Small intestine (tissue), 7 donors: ENCODE results near the gene TNFRSF19. TPM values are rescaled to one million over a fixed set of nuclear protein-coding genes. Genes with fewer than 3 reads are reported as not detected.

ENCODE experiments used
- DNase-seq, 2 donors: peaks; one replicate each; pipeline versions ENCODE4 v3.0.0 to v3.0.0-alpha.2; 2013
- FAIRE-seq: peaks from 2 replicates; lab custom pipeline; 2012; peaks lifted over from hg19 to GRCh38; lab: Jason Lieb, UNC
- H3K27ac ChIP-seq, 3 donors: one replicate each; pipeline ENCODE4 v1.5.1; 2013; ENCODE audit warnings: low read length in 2 of 3, mild to moderate bottlenecking in 2 of 3, control low read depth in 1 of 3, inconsistent platforms in 1 of 3, low read depth in 1 of 3, moderate library complexity in 1 of 3
- H3K27me3 ChIP-seq, 3 donors: one replicate each; pipeline ENCODE4 v1.6.1; 2013; ENCODE audit warnings: low read length in 3 of 3, inconsistent platforms in 1 of 3; ENCODE audit not compliant: control insufficient read depth in 3 of 3, insufficient read depth in 3 of 3
- H3K36me3 ChIP-seq, 3 donors: one replicate each; pipeline ENCODE4 v1.6.1; 2013; ENCODE audit warnings: low read length in 3 of 3, inconsistent platforms in 1 of 3, low read depth in 1 of 3, mild to moderate bottlenecking in 1 of 3, moderate library complexity in 1 of 3; ENCODE audit not compliant: control insufficient read depth in 3 of 3, insufficient read depth in 2 of 3
- H3K4me1 ChIP-seq, 3 donors: one replicate each; pipeline ENCODE4 v1.6.1; 2013; ENCODE audit warnings: low read length in 2 of 3, inconsistent platforms in 1 of 3, low read depth in 1 of 3, mild to moderate bottlenecking in 1 of 3, moderate library complexity in 1 of 3; ENCODE audit not compliant: control insufficient read depth in 3 of 3, insufficient read depth in 2 of 3
- H3K4me3 ChIP-seq, 3 donors: one replicate each; pipeline ENCODE4 v1.5.1; 2013; ENCODE audit warnings: low read length in 3 of 3, control low read depth in 1 of 3, inconsistent platforms in 1 of 3, low read depth in 1 of 3, mild to moderate bottlenecking in 1 of 3, moderate library complexity in 1 of 3
- H3K9me3 ChIP-seq, 2 donors: one replicate each; pipeline ENCODE4 v1.6.1; 2013; ENCODE audit warnings: low read depth in 1 of 2, low read length in 1 of 2; ENCODE audit not compliant: control insufficient read depth in 2 of 2, insufficient read depth in 1 of 2
- WGBS, 3 donors: extraction: QIAGEN DNeasy Blood & Tissue Kit; methylation state at CpG; one replicate each; pipeline ENCODE4 v1.1.7; 2013; 5-methylcytosine and 5-hydroxymethylcytosine counted together
- polyA plus RNA-seq, 4 donors: library from polyadenylated mRNA; stranded (reverse) in 3 of 4; unstranded in 1 of 4; fragments of 200-250 nt in 3 of 4; fragments of 120-200 nt in 1 of 4; gene quantifications; one replicate each; pipeline versions ENCODE4 v1.2.1 to v1.2.3, GENCODE V29; 2013
- donor health status: healthy with polysubstance abuse.
- donor health status: control.
- donor health status: control.
- donor health status: Bipolar disorder and iron deficiency.
- donor health status: healthy.

TNFRSF19 gene
- polyA plus RNA-seq, 4 donors: 1.4 to 2.6 TPM; not detected in 2

DNA sequence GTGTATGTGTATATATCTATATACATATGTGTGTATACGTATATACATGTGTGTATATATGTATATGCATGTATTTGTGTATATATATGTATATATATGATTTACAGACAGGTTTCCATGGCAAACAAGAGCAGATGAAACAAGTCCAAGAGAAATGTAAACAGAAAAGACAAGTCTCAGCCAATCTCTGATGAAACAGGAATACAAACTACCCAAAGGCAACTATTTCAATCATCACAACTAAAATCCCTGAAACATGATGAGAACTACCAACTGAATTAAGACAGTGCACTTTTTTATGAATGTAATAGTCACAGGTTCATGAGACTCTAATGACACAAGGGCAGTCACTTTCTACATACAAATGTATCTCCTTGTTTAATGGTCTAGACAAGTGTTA is 140.2 kb downstream of the TNFRSF19 start:
- no peaks in the 10 kb centered on the region for H3K4me1 ChIP-seq
- FAIRE-seq: no peak
- DNase-seq: no peak
- 80 to 95% (median 82%) methylated on average over 1 of the region's 1 CpG for WGBS, 3 donors
- H3K9me3 ChIP-seq: no peaks in the 10 kb centered on the region
- H3K27ac ChIP-seq: no peak overlapping the region
- H3K4me3 ChIP-seq: no peak overlapping the region
- H3K27me3 ChIP-seq: no peaks in the 10 kb centered on the region
- H3K36me3 ChIP-seq: no peaks in the 10 kb centered on the region

- Histone ChIP-seq H3K4me3 (no peak overlapping the region), H3K36me3 (no peaks in the 10 kb centered on the region), H3K27ac (no peak overlapping the region), H3K9me3 (no peaks in the 10 kb centered on the region), H3K27me3 (no peaks in the 10 kb centered on the region), H3K4me1 (no peaks in the 10 kb centered on the region)
- FAIRE-seq: no peak
- WGBS, 3 donors: 88 to 92% (median 91%) methylated on average over 3 of the region's 3 CpGs
- no peak for DNase-seq
Observed at GRCh38 chr13:23711355-23711754, 141.1 kb downstream of the TNFRSF19 start.

DNA sequence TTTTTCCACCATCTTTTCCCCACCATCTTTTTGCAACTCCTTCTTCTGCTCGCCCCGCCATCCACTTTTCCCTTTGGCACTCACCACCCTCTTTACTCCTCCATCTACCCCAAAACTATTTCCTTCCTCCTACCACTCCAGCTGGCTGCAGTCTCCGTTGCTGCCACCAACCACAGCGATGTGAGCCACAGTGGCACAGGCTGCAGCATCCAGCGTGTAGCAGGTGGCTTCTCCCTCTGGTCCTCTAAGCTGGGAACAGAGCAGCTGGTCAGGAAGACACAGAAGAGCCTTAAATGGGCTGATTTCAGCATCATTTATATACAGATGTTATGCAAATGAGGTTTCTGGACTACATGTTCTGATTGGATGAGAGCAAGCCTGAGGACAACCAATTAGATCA is 144.5 kb downstream of the TNFRSF19 start:
- FAIRE-seq: no peak

DNA sequence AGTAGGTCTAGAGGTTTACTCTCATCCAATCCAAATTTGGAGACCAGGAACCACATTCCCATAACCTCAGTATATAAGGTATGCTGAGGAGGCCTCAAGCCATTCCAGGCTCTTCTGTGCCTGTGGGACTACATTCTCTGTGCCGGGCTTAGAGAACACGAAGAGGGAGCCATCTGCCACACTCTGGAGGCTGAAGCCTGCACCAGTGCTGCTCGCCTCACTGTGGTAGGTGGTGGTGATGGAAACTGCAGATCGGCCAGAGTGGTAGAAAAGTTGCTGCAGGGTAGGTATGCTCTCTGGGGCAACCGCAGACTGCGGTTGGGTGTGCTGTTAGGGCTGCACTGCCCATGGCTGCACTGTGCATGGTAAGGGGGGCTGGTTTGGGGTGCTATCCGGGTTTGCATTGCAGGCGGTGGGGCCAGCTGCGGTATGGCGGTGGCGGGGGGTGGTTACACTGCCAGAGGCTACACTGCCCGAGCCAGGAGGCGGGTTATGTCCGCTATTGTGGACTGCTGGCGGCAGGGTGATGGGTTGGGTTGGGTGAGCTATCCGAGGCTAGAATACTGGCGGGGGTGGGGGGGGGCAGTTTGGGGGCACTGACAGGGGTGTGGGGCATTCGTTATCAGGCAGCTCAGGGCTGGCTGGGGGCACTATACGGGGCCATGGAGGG is 145.0 kb downstream of the TNFRSF19 start:
- Histone ChIP-seq H3K4me1 (no peaks in the 10 kb centered on the region), H3K27me3 (no peaks in the 10 kb centered on the region), H3K36me3 (no peaks in the 10 kb centered on the region), H3K27ac (no peak overlapping the region), H3K4me3 (no peak overlapping the region), H3K9me3 (no peaks in the 10 kb centered on the region)
- FAIRE-seq (no peak), DNase-seq (no peak)
- WGBS, 3 donors: 85 to 91% (median 85%) methylated on average over 18 to 19 of the region's 19 CpGs

More for the DNA sequence above, 144.5 kb downstream of the TNFRSF19 start:
- H3K27ac ChIP-seq: no peak overlapping the region
- H3K27me3 ChIP-seq: no peaks in the 10 kb centered on the region
- H3K9me3 ChIP-seq: no peaks in the 10 kb centered on the region
- 66 to 87% (median 75%) methylated on average over 5 of the region's 5 CpGs for WGBS, 3 donors
- H3K4me3 ChIP-seq: no peak overlapping the region
- H3K4me1 ChIP-seq: no peaks in the 10 kb centered on the region
- no peaks in the 10 kb centered on the region for H3K36me3 ChIP-seq
- DNase-seq: no peak

DNA sequence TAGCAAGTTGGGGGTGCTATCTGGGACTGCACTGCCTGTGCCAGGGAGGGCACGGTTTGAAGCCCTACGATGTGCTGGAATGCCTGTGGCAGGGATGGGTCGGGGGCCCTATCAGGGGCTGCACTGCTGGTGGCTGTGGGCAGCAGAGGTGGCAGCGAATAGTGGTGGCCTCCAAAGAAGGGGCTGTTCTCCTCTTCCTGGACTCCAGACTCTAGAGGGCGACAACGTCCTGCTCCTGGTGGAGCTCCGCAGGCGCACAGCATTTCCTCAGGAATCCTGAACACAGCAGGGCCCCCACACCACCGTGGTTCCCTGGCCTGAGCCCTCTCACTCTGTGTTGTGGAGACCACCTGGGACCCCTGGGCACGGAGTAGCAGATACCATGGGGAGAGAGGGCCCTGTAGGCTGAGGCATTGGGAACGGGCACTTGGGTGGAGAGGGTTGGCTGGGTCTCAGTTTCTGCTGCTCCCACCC is 145.6 kb downstream of the TNFRSF19 start:
- no peak overlapping the region for H3K4me3 ChIP-seq
- no peaks in the 10 kb centered on the region for H3K9me3 ChIP-seq
- no peak for FAIRE-seq
- H3K27me3 ChIP-seq: no peaks in the 10 kb centered on the region
- H3K27ac ChIP-seq: no peak overlapping the region
- DNase-seq: no peak
- no peaks in the 10 kb centered on the region for H3K36me3 ChIP-seq
- 86 to 91% (median 88%) methylated on average over 11 of the region's 11 CpGs for WGBS, 3 donors
- no peaks in the 10 kb centered on the region for H3K4me1 ChIP-seq

DNA sequence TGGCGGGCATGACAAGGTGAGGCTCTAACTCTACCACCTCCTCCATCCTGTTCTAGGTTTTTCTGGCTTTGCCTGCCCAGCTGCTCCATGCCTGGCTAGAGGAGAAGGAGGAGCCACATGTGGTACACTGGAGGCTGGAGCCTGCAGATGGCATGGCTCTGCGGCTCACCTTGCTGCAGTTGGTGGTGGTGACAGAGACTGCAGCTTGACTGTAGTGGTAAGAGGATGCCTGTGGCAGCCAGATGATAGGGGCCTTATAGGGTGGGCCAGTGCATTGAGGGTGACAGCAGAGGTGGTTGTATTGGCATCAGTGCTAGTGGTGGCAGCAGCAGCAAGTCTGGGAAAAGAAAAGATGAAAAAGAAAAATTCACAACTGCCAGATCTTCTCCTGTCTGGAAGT is 146.2 kb downstream of the TNFRSF19 start:
- Histone ChIP-seq H3K27ac (no peak overlapping the region), H3K4me3 (no peak overlapping the region), H3K36me3 (no peaks in the 10 kb centered on the region), H3K4me1 (no peaks in the 10 kb centered on the region), H3K9me3 (no peaks in the 10 kb centered on the region), H3K27me3 (no peaks in the 10 kb centered on the region)
- WGBS, 3 donors: 91 to 93% (median 91%) methylated on average over 2 of the region's 2 CpGs
- DNase-seq (no peak), FAIRE-seq (no peak)

DNA sequence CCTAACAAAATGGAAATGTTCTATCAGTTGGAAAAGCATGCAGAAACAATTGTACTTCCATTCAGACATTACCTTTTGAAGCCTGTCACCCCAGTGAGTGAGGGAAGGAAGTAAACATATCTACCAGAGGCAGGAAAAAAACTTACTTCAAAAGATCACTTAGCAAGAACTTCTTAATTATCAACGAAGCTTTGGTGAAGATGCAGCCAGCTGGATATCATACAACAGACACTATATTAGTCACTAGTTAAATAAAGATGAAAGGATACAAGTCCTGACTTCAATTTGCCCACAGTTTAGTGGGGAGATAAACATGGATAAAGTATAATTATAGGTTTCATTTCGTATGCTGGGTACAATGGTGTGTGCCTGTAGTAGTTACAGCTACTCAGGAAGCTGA is 148.8 kb downstream of the TNFRSF19 start:
- Histone ChIP-seq H3K27ac (no peak overlapping the region), H3K4me3 (no peak overlapping the region), H3K36me3 (no peaks in the 10 kb centered on the region), H3K9me3 (no peaks in the 10 kb centered on the region), H3K4me1 (no peaks in the 10 kb centered on the region), H3K27me3 (no peaks in the 10 kb centered on the region)
- FAIRE-seq (no peak), DNase-seq (no peak)
- WGBS, 3 donors: 7 to 31% (median 25%) methylated on average over 2 of the region's 2 CpGs

GRCh38 chr13:23722726-23723453 is 152.7 kb downstream of the TNFRSF19 start:
- 87 to 89% (median 89%) methylated on average over 6 of the region's 6 CpGs for WGBS, 3 donors
- Histone ChIP-seq H3K9me3 (no peaks in the 10 kb centered on the region), H3K4me1 (no peaks in the 10 kb centered on the region), H3K4me3 (no peak overlapping the region), H3K27me3 (no peaks in the 10 kb centered on the region), H3K27ac (no peak overlapping the region), H3K36me3 (no peaks in the 10 kb centered on the region)
- FAIRE-seq (no peak), DNase-seq (no peak)
